Measurements from ENCODE around the gene ABITRAM.

GRCh38 chr9:108972186-108972585, 38.0 kb downstream of the ABITRAM start:
- no peak for TF ChIP-seq ZNF274 (IDR thresholded peaks at IDR 0.05; ENCODE audit: low read depth, low read length)
- TF ChIP-seq YY1 (IDR thresholded peaks at IDR 0.05; ENCODE audit: insufficient read depth, insufficient read length): no peak

All from NT2/D1 (cell line).